Endothelial cell of umbilical vein (primary cell): ENCODE measurements around the gene KLHL42.

Experiments
- EZH2 ChIP-seq: IDR thresholded peaks from 2 replicates; pipeline ENCODE4 v1.6.1; 2012; ENCODE audit warnings: borderline replicate concordance, low read depth, mild to moderate bottlenecking, moderate library complexity, low read length, inconsistent platforms; ENCODE audit not compliant: severe bottlenecking
- FOS ChIP-seq: IDR thresholded peaks from 2 replicates; pipeline ENCODE4 v1.6.1; 2011; ENCODE audit warnings: mild to moderate bottlenecking, low read length, moderate library complexity, borderline replicate concordance; ENCODE audit not compliant: insufficient read depth
- GATA2 ChIP-seq: IDR thresholded peaks from 2 replicates; pipeline ENCODE4 v1.7.0; 2011; ENCODE audit warnings: low read depth, mild to moderate bottlenecking, moderate library complexity, mixed read lengths, low read length; ENCODE audit not compliant: insufficient read length, insufficient read depth
- MYC ChIP-seq: IDR thresholded peaks from one replicate; pipeline ENCODE4 v1.6.1; 2011; ENCODE audit warnings: mild to moderate bottlenecking, low read depth, low read length
- POLR2AphosphoS5 ChIP-seq: IDR thresholded peaks from 2 replicates; pipeline ENCODE4 v1.6.1; 2012; ENCODE audit warnings: low read depth, mild to moderate bottlenecking, control low read depth, low read length, moderate library complexity; ENCODE audit not compliant: insufficient read depth
- TF ChIP-seq, protein P1 (sequence below), 2 donors: IDR thresholded peaks; 1 replicate in 1 of 2; 2 replicates in 1 of 2; pipeline ENCODE4 v1.5.1; 2011; ENCODE audit warnings: low read length in 2 of 2, mild to moderate bottlenecking in 2 of 2, moderate library complexity in 2 of 2, control low read depth in 1 of 2, inconsistent platforms in 1 of 2, low read depth in 1 of 2; ENCODE audit not compliant: insufficient read depth in 1 of 2; ENCODE audit errors: extremely low read depth in 1 of 2
- TF ChIP-seq, protein P2 (sequence below): IDR thresholded peaks from 2 replicates; pipeline ENCODE4 v1.6.1; 2011; ENCODE audit not compliant: insufficient read depth, insufficient read length

- TF ChIP-seq, protein P1, sequence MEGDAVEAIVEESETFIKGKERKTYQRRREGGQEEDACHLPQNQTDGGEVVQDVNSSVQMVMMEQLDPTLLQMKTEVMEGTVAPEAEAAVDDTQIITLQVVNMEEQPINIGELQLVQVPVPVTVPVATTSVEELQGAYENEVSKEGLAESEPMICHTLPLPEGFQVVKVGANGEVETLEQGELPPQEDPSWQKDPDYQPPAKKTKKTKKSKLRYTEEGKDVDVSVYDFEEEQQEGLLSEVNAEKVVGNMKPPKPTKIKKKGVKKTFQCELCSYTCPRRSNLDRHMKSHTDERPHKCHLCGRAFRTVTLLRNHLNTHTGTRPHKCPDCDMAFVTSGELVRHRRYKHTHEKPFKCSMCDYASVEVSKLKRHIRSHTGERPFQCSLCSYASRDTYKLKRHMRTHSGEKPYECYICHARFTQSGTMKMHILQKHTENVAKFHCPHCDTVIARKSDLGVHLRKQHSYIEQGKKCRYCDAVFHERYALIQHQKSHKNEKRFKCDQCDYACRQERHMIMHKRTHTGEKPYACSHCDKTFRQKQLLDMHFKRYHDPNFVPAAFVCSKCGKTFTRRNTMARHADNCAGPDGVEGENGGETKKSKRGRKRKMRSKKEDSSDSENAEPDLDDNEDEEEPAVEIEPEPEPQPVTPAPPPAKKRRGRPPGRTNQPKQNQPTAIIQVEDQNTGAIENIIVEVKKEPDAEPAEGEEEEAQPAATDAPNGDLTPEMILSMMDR (IDR thresholded peaks at IDR 0.05; ENCODE audit: extremely low read depth in 1 of 2, insufficient read depth in 1 of 2, low read depth in 1 of 2, low read length in 2 of 2), result no peak
- TF ChIP-seq, protein P2, sequence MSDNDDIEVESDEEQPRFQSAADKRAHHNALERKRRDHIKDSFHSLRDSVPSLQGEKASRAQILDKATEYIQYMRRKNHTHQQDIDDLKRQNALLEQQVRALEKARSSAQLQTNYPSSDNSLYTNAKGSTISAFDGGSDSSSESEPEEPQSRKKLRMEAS, result no peak
- no peak for TF ChIP-seq MYC
- TF ChIP-seq FOS, result no peak
- TF ChIP-seq GATA2, result no peak
- no peak for TF ChIP-seq POLR2AphosphoS5
- no peak for TF ChIP-seq EZH2
These were observed 36.4 kb upstream of the KLHL42 start for GRCh38 chr12:27743601-27744000.
